ENCODE results near the gene ZSWIM8.

The ZSWIM8 gene

DNA sequence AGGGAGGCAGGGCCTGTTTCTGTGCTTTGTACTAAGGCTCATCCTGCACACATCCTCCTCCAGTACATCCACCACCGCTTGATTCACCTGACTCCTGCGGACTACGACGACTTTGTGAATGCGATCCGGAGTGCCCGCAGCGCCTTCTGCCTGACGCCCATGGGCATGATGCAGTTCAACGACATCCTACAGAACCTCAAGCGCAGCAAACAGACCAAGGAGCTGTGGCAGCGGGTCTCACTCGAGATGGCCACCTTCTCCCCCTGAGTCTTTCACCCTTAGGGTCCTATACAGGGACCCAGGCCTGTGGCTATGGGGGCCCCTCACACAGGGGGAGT is 15.8 kb downstream of the ZSWIM8 start:
- H2BK120ac ChIP-seq (ENCODE audit: insufficient read depth, low read length, poor library complexity) = no peak overlapping the region
- H2BK5ac ChIP-seq (ENCODE audit: low read depth, low read length, poor library complexity) = no peak overlapping the region
- no peak overlapping the region for H3K4me3 ChIP-seq (ENCODE audit: low read depth, low read length)
- H4K91ac ChIP-seq (ENCODE audit: low read depth, low read length) = no peak overlapping the region
- H3K18ac ChIP-seq (ENCODE audit: low read length) = no peak overlapping the region
- H4K12ac ChIP-seq (ENCODE audit: low read depth, low read length) = no peak overlapping the region
- H2BK12ac ChIP-seq (ENCODE audit: low read length) = no peak overlapping the region
- H3K36me3 ChIP-seq (ENCODE audit: control insufficient read depth in 1 of 2, insufficient read depth in 2 of 2, low read length in 2 of 2) = peaks cover 74 to 82% of the 10 kb centered on the region in 2 experiments
- H2AFZ ChIP-seq (ENCODE audit: insufficient read depth, low read length, poor library complexity) = no peak overlapping the region
- H3K9ac ChIP-seq (ENCODE audit: low read length) = no peak overlapping the region
- H3K79me1 ChIP-seq (ENCODE audit: low read length) = no peaks in the 10 kb centered on the region
- peaks cover 2% of the 10 kb centered on the region for H3K9me3 ChIP-seq (ENCODE audit: insufficient read depth, low read depth, low read length)
- H3K79me2 ChIP-seq (ENCODE audit: control insufficient read depth, insufficient read depth, low read length, poor library complexity) = no peaks in the 10 kb centered on the region
- H4K8ac ChIP-seq (ENCODE audit: low read depth, low read length) = no peak overlapping the region
- H3K23ac ChIP-seq (ENCODE audit: low read length) = no peak overlapping the region
- no peaks in the 10 kb centered on the region for H3K27me3 ChIP-seq (ENCODE audit: insufficient read depth, low read length)
- H3K4me2 ChIP-seq (ENCODE audit: low read length) = no peak overlapping the region
- WGBS (ENCODE audit: extremely low coverage, insufficient coverage, insufficient read length) = no CpG with 5 or more reads among the region's 13 CpGs
- no peak overlapping the region for H2AK5ac ChIP-seq (ENCODE audit: low read length)
- H3K14ac ChIP-seq (ENCODE audit: low read length) = no peak overlapping the region
- no peak for DNase-seq
- H3K4ac ChIP-seq (ENCODE audit: low read depth, low read length) = no peak overlapping the region
- no peak overlapping the region for H3K27ac ChIP-seq (ENCODE audit: low read depth, low read length)
- no peaks in the 10 kb centered on the region for H3K4me1 ChIP-seq (ENCODE audit: control insufficient read depth in 1 of 2, insufficient read depth in 2 of 2, low read length in 2 of 2)

GRCh38 chr10:73802276-73802991 is 17.0 kb downstream of the ZSWIM8 start:
- no peak overlapping the region for H2AFZ ChIP-seq (ENCODE audit: insufficient read depth, low read length, poor library complexity)
- no peak overlapping the region for H3K4me2 ChIP-seq (ENCODE audit: low read length)
- H2BK5ac ChIP-seq (ENCODE audit: low read depth, low read length, poor library complexity) = no peak overlapping the region
- peaks cover 2% of the 10 kb centered on the region for H3K9me3 ChIP-seq (ENCODE audit: insufficient read depth, low read depth, low read length)
- no peaks in the 10 kb centered on the region for H3K27me3 ChIP-seq (ENCODE audit: insufficient read depth, low read length)
- H2BK12ac ChIP-seq (ENCODE audit: low read length) = no peak overlapping the region
- H3K4me1 ChIP-seq (ENCODE audit: control insufficient read depth in 1 of 2, insufficient read depth in 2 of 2, low read length in 2 of 2) = no peaks in the 10 kb centered on the region
- DNase-seq = peak in 1 of 2 donors; percentile 45
- no peak overlapping the region for H4K12ac ChIP-seq (ENCODE audit: low read depth, low read length)
- H3K4me3 ChIP-seq (ENCODE audit: low read depth, low read length) = no peak overlapping the region
- H4K91ac ChIP-seq (ENCODE audit: low read depth, low read length) = no peak overlapping the region
- H2BK120ac ChIP-seq (ENCODE audit: insufficient read depth, low read length, poor library complexity) = no peak overlapping the region
- no peaks in the 10 kb centered on the region for H3K79me2 ChIP-seq (ENCODE audit: control insufficient read depth, insufficient read depth, low read length, poor library complexity)
- no peak overlapping the region for H3K18ac ChIP-seq (ENCODE audit: low read length)
- WGBS (ENCODE audit: extremely low coverage, insufficient coverage, insufficient read length) = no CpG with 5 or more reads among the region's 11 CpGs
- H3K27ac ChIP-seq (ENCODE audit: low read depth, low read length) = no peak overlapping the region
- peaks cover 73 to 84% of the 10 kb centered on the region in 2 experiments for H3K36me3 ChIP-seq (ENCODE audit: control insufficient read depth in 1 of 2, insufficient read depth in 2 of 2, low read length in 2 of 2)
- H3K23ac ChIP-seq (ENCODE audit: low read length) = no peak overlapping the region
- no peaks in the 10 kb centered on the region for H3K79me1 ChIP-seq (ENCODE audit: low read length)
- H4K8ac ChIP-seq (ENCODE audit: low read depth, low read length) = no peak overlapping the region
- H3K4ac ChIP-seq (ENCODE audit: low read depth, low read length) = no peak overlapping the region
- H3K9ac ChIP-seq (ENCODE audit: low read length) = no peak overlapping the region
- no peak overlapping the region for H3K14ac ChIP-seq (ENCODE audit: low read length)
- H2AK5ac ChIP-seq (ENCODE audit: low read length) = no peak overlapping the region

GRCh38 chr10:73803680-73804286 is 18.4 kb downstream of the ZSWIM8 start:
- Histone ChIP-seq H4K8ac (ENCODE audit: low read depth, low read length) (no peak overlapping the region), H2BK5ac (ENCODE audit: low read depth, low read length, poor library complexity) (no peak overlapping the region), H3K4ac (ENCODE audit: low read depth, low read length) (no peak overlapping the region), H3K36me3 (ENCODE audit: control insufficient read depth in 1 of 2, insufficient read depth in 2 of 2, low read length in 2 of 2) (peaks cover 74 to 84% of the 10 kb centered on the region in 2 experiments), H3K4me3 (ENCODE audit: low read depth, low read length) (no peak overlapping the region), H2BK120ac (ENCODE audit: insufficient read depth, low read length, poor library complexity) (no peak overlapping the region), H3K14ac (ENCODE audit: low read length) (no peak overlapping the region), H3K27ac (ENCODE audit: low read depth, low read length) (no peak overlapping the region), H3K9me3 (ENCODE audit: insufficient read depth, low read depth, low read length) (peaks cover 2% of the 10 kb centered on the region), H3K4me1 (ENCODE audit: control insufficient read depth in 1 of 2, insufficient read depth in 2 of 2, low read length in 2 of 2) (no peaks in the 10 kb centered on the region), H3K27me3 (ENCODE audit: insufficient read depth, low read length) (no peaks in the 10 kb centered on the region), H2AFZ (ENCODE audit: insufficient read depth, low read length, poor library complexity) (no peak overlapping the region), H2BK12ac (ENCODE audit: low read length) (no peak overlapping the region), H3K79me2 (ENCODE audit: control insufficient read depth, insufficient read depth, low read length, poor library complexity) (no peaks in the 10 kb centered on the region), H3K23ac (ENCODE audit: low read length) (no peak overlapping the region), H3K18ac (ENCODE audit: low read length) (no peak overlapping the region), H3K9ac (ENCODE audit: low read length) (no peak overlapping the region), H3K4me2 (ENCODE audit: low read length) (no peak overlapping the region), H2AK5ac (ENCODE audit: low read length) (no peak overlapping the region), H4K12ac (ENCODE audit: low read depth, low read length) (no peak overlapping the region), H3K79me1 (ENCODE audit: low read length) (no peaks in the 10 kb centered on the region), H4K91ac (ENCODE audit: low read depth, low read length) (no peak overlapping the region)
- DNase-seq = no peak

- H4K91ac ChIP-seq (ENCODE audit: low read depth, low read length) = no peak overlapping the region
- H3K79me1 ChIP-seq (ENCODE audit: low read length) = peaks cover 3% of the 10 kb centered on the region
- no CpG with 5 or more reads among the region's 14 CpGs for WGBS (ENCODE audit: extremely low coverage, insufficient coverage, insufficient read length)
- no peak overlapping the region for H2AFZ ChIP-seq (ENCODE audit: insufficient read depth, low read length, poor library complexity)
- peaks cover 2% of the 10 kb centered on the region for H3K9me3 ChIP-seq (ENCODE audit: insufficient read depth, low read depth, low read length)
- no peak overlapping the region for H2BK12ac ChIP-seq (ENCODE audit: low read length)
- H3K14ac ChIP-seq (ENCODE audit: low read length) = no peak overlapping the region
- H4K8ac ChIP-seq (ENCODE audit: low read depth, low read length) = no peak overlapping the region
- no peaks in the 10 kb centered on the region for H3K27me3 ChIP-seq (ENCODE audit: insufficient read depth, low read length)
- H3K27ac ChIP-seq (ENCODE audit: low read depth, low read length) = no peak overlapping the region
- H3K9ac ChIP-seq (ENCODE audit: low read length) = no peak overlapping the region
- no peak overlapping the region for H2BK5ac ChIP-seq (ENCODE audit: low read depth, low read length, poor library complexity)
- H2BK120ac ChIP-seq (ENCODE audit: insufficient read depth, low read length, poor library complexity) = no peak overlapping the region
- no peak for DNase-seq
- peaks cover 49 to 60% of the 10 kb centered on the region in 2 experiments for H3K36me3 ChIP-seq (ENCODE audit: control insufficient read depth in 1 of 2, insufficient read depth in 2 of 2, low read length in 2 of 2)
- H3K4me3 ChIP-seq (ENCODE audit: low read depth, low read length) = no peak overlapping the region
- no peak overlapping the region for H2AK5ac ChIP-seq (ENCODE audit: low read length)
- peak overlapping the region; percentile 47 for H3K23ac ChIP-seq (ENCODE audit: low read length)
- no peak overlapping the region for H3K18ac ChIP-seq (ENCODE audit: low read length)
- no peak overlapping the region for H3K4me2 ChIP-seq (ENCODE audit: low read length)
- H3K4me1 ChIP-seq (ENCODE audit: control insufficient read depth in 1 of 2, insufficient read depth in 2 of 2, low read length in 2 of 2) = peaks cover 3% of the 10 kb centered on the region in 2 experiments
- no peak overlapping the region for H4K12ac ChIP-seq (ENCODE audit: low read depth, low read length)
- H3K4ac ChIP-seq (ENCODE audit: low read depth, low read length) = no peak overlapping the region
- H3K79me2 ChIP-seq (ENCODE audit: control insufficient read depth, insufficient read depth, low read length, poor library complexity) = peaks cover 3% of the 10 kb centered on the region
These were observed 21.0 kb downstream of the ZSWIM8 start for GRCh38 chr10:73806176-73806950.

Measured in trophoblast cell (in vitro differentiated cells and primary cell).